Mucosa of descending colon (tissue), 3 donors: Measurements from ENCODE around the gene CD209. TPM values are rescaled to one million over a fixed set of nuclear protein-coding genes. Genes with fewer than 3 reads are reported as not detected.
"Not testable (repeated sequence)": the region's sequence is repeated elsewhere in the genome, so short reads cannot be mapped to it uniquely, and the experiment has no call there.

Experiments
- ATAC-seq: fragments of 200-7000 bp; cut with Tn5 transposase; one replicate; pipeline ENCODE4 v1.9.1; 2020; ENCODE audit warnings: mild to moderate bottlenecking, moderate library complexity
- DNase-seq, 3 donors: peaks; one replicate each; pipeline ENCODE4 v3.0.0-alpha.2; 2020
- H3K36me3 ChIP-seq: fragments of 200-600 bp; one replicate; pipeline ENCODE4 v1.8.0; 2021; ENCODE audit warnings: low read depth, mild to moderate bottlenecking
- H3K4me1 ChIP-seq: fragments of 200-600 bp; one replicate; pipeline ENCODE4 v1.8.0; 2021; ENCODE audit warnings: low read depth, mild to moderate bottlenecking
- H3K4me3 ChIP-seq: fragments of 200-600 bp; one replicate; pipeline ENCODE4 v1.8.0; 2021; ENCODE audit warnings: mild to moderate bottlenecking
- H3K9me3 ChIP-seq: fragments of 200-600 bp; one replicate; pipeline ENCODE4 v1.8.0; 2021; ENCODE audit warnings: mild to moderate bottlenecking
- intact Hi-C, 2 donors: fragments of 100-400 bp; cut with DNase I in 1 of 2; cut with micrococcal nuclease in 1 of 2; formaldehyde crosslinking; loops; one replicate each; pipeline versions ENCODE4 v1.11.0 to v1.11.1; 2022; cut with DNase I, micrococcal nuclease
- long read RNA-seq, 2 donors: library from polyadenylated mRNA; unstranded; transcript quantifications; one replicate each; pipeline ENCODE4 v2.0.0, GENCODE V29; 2019 to 2021
- total RNA-seq, 3 donors: library from RNA; stranded (reverse); fragmentation: NEBNext Ultra II Directional in 2 of 3; extraction: Animal tissue kit (Norgen Biotek cat#: 25700) in 2 of 3; gene quantifications; one replicate each; pipeline versions ENCODE4 v1.2.1 to v1.2.4, GENCODE V29; 2021 to 2023
- TF ChIP-seq, protein P1 (sequence below): fragments of 200-600 bp; IDR thresholded peaks from one replicate; pipeline ENCODE4 v1.8.0; 2022; ENCODE audit warnings: antibody characterized with exemption, mild to moderate bottlenecking
- donor health status: DM: no; HTN: no; CAD: no; lungs with moderate emphysema.
- donor health status: DM: no; HTN: no; CAD: no.
- donor health status: DM: no; HTN: yes; CAD: no.

CD209 gene
- total RNA-seq: 10 to 100 TPM in 2 of 3 donors, 1 to 10 TPM in 1; 4.1 to 17.7 (median 17.2) TPM
- long read RNA-seq, donor 1, full-length matches to known transcripts: 1 of 1 reads
- long read RNA-seq, donor 1, partial matches to known transcripts: 0 of 1 reads
- long read RNA-seq, donor 1, other reads (novel, unspliced or antisense): 0 of 1 reads
- long read RNA-seq, donor 2: 0 reads

GRCh38 chr19:7746903-7747884 is at the start of gene CD209:
CD209 (minus strand) TSS chr19:7747534; CDS start chr19:7747511, 23 bp downstream.
- DNase-seq: no peak
- intact Hi-C loops: no loop called here

DNA sequence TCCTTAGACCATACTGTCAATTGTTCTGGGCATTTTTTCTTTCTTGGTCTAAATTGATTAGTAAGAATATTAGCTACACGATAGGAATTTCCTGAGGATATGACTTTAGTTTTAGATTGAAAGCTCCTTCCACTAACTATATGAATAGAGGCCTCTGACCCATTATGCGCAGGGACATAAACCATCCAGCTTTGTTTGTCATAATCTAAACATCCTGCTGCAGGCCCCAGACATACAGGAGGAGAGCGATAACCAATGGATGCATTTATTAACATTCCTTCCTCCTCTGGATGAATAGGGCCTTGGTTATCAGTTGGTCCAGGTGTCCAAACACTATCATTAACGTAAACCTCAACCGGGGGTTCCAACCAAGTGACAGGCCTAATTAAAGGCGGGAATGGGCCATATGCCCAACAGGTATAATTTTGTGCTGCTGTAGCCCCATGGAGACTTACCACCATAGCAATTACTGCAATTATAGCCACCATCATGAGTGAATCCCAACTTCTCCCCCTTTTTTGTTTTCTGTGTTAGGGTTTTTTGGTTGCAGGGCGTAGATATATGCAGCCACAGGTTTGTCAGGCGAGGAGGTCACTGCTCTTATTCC is 48.3 kb upstream of the CD209 start:
- no peak for DNase-seq
- H3K4me3 ChIP-seq: no peak overlapping the region
- no peaks in the 10 kb centered on the region for H3K4me1 ChIP-seq
- H3K9me3 ChIP-seq: peaks cover 1% of the 10 kb centered on the region
- no peak for ATAC-seq
- TF ChIP-seq, protein P1, sequence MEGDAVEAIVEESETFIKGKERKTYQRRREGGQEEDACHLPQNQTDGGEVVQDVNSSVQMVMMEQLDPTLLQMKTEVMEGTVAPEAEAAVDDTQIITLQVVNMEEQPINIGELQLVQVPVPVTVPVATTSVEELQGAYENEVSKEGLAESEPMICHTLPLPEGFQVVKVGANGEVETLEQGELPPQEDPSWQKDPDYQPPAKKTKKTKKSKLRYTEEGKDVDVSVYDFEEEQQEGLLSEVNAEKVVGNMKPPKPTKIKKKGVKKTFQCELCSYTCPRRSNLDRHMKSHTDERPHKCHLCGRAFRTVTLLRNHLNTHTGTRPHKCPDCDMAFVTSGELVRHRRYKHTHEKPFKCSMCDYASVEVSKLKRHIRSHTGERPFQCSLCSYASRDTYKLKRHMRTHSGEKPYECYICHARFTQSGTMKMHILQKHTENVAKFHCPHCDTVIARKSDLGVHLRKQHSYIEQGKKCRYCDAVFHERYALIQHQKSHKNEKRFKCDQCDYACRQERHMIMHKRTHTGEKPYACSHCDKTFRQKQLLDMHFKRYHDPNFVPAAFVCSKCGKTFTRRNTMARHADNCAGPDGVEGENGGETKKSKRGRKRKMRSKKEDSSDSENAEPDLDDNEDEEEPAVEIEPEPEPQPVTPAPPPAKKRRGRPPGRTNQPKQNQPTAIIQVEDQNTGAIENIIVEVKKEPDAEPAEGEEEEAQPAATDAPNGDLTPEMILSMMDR: no peak
- no peaks in the 10 kb centered on the region for H3K36me3 ChIP-seq
- intact Hi-C loops: loop anchor here in 1 of 2 donors (10.0 kb wide), 1 partner anchor 111 kb away; the partner anchor contains the start of gene TRAPPC5

More at GRCh38 chr19:7746903-7747884, at the start of gene CD209:
- Histone ChIP-seq H3K4me3 (no peak within 1 kb of the TSS), H3K4me1 (no peaks in the 10 kb centered on the region), H3K9me3 (no peaks in the 10 kb centered on the region), H3K36me3 (no peaks in the 10 kb centered on the region)
- TF ChIP-seq, protein P1: no peak
- ATAC-seq: no peak

GRCh38 chr19:7793493-7793892 is 46.2 kb upstream of the CD209 start:
- Histone ChIP-seq H3K4me1 (peaks cover 3% of the 10 kb centered on the region), H3K4me3 (no peak overlapping the region), H3K9me3 (no peaks in the 10 kb centered on the region), H3K36me3 (no peaks in the 10 kb centered on the region)
- DNase-seq: no peak
- ATAC-seq: no peak
- intact Hi-C loops: loop anchor here in 1 of 2 donors (10.0 kb wide), 1 partner anchor 109 kb away; the partner anchor contains the start of gene TRAPPC5
- TF ChIP-seq, protein P1: no peak

DNA sequence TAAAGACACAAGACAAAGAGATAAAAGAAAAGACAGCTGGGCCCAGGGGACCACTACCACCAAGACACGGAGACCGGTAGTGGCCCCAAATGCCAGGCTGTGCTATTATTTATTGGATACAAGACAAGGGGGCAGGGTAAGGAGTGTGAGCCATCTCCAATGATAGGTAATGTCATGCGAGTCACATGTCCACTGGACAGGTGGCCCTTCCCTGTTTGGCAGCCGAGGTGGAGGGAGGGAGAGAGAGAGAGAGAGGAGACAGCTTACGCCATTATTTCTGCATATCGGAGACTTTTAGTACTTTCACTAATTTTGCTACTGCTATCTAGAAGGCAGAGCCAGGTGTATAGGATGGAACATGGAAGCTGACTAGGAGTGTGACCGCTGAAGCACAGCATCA is 45.4 kb upstream of the CD209 start:
- intact Hi-C loops: loop anchor here in 1 of 2 donors (10.0 kb wide), 1 partner anchor 108 kb away; the partner anchor contains the start of gene TRAPPC5
- not testable (repeated sequence) for H3K36me3 ChIP-seq, DNase-seq, ATAC-seq, H3K4me1 ChIP-seq, H3K4me3 ChIP-seq, H3K9me3 ChIP-seq

DNA sequence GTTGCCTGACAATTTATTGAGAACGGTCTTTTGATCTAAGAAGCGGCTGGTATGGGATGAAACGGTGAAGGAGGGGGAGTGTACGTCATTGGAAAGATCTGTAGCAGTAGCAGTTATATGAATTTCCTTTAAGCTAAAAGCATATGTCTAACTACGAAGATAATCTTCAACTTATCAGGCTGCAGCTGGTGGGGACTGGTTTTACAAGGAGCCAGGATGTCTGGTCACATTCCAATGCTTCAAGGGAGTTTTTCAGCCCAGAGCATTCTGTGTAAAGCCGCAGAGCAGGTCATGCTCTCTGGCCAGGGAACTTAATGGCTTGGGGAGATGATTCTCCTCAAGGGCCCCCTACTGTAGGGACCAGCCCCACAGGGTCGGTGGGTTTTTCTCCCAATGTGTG is 44.9 kb upstream of the CD209 start:
- intact Hi-C loops: loop anchor here in 1 of 2 donors (10.0 kb wide), 1 partner anchor 107 kb away; the partner anchor contains the start of gene TRAPPC5
- DNase-seq (no peak), ATAC-seq (no peak)
- H3K9me3 ChIP-seq: no peaks in the 10 kb centered on the region
- H3K4me3 ChIP-seq: no peak overlapping the region
- TF ChIP-seq, protein P1: no peak
- no peaks in the 10 kb centered on the region for H3K36me3 ChIP-seq
- H3K4me1 ChIP-seq: peaks cover 3% of the 10 kb centered on the region
